Right ventricle myocardium superior (tissue), 1 donor: ENCODE data around the gene GNPAT. TPM values are rescaled to one million over a fixed set of nuclear protein-coding genes. Genes with fewer than 3 reads are reported as not detected.
"Not testable (repeated sequence)": the region's sequence is repeated elsewhere in the genome, so short reads cannot be mapped to it uniquely, and the experiment has no call there.

Experiments
- ATAC-seq: fragments of 200-7000 bp; cut with Tn5 transposase; one replicate; pipeline ENCODE4 v1.9.1; 2020; ENCODE audit warnings: mild to moderate bottlenecking; ENCODE audit not compliant: poor library complexity
- DNase-seq: peaks from one replicate; pipeline ENCODE4 v3.0.0-alpha.2; 2020
- intact Hi-C: fragments of 100-400 bp; cut with DNase I; formaldehyde crosslinking; loops from one replicate; pipeline ENCODE4 v1.11.2; 2022
- total RNA-seq: library from RNA; stranded (reverse); fragmentation: NEBNext Ultra II Directional; extraction: Animal tissue kit (Norgen Biotek cat#: 25700); gene quantifications from one replicate; pipeline ENCODE4 v1.2.1, GENCODE V29; 2021
- donor health status: DM: no; HTN: yes; CAD: no; lungs with severe emphysema.

GNPAT gene
- total RNA-seq, 1 donor from 2014 or later, result 61.0 TPM

DNA sequence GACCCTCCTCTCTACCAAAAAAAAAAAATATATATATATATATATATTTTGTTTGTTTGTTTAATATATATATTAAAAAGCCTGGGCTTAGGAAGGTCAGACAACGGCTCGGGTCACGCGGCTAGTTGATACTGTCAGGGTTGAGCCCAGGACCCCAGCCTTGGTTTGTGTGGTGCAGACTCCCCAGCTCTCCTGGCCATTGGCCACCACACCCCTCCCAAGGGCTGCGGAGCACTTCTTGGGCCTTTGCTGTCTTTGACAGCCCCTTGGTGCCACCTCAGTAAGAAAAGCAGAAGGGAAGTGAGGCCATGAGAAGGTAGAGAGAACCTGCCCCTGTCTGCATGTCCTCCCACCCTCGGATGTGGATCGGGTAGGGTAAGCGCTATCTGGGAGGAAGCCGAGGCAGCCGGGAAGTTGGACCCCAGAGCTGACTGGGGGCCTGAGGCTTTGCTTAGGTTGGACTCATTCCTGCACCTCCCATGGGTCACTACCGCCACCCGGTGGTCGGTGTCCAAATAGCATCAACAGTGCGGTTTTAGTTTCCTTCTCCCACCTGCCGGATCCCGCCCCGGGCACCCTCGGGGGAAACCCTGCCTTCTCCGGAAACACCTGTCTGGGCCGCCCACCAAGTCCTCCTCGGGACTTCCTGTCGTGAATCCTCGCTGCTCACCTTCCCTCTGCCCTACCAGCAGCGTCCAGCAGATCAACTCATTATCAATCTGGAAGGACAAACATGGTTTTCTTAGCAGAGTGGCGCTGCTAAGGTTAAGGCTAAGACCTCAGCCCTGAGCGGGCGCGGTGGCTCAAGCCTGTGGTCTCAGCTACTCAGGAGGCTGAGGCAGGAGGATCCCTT is 29.8 kb upstream of the GNPAT start:
- ATAC-seq, result peak; percentile 94
- intact Hi-C loops, result loop anchor here (2.0 to 10.0 kb wide), 2 partner anchors 294 to 416 kb away; no protein-coding TSS in a partner anchor
- peak; percentile 82 for DNase-seq

DNA sequence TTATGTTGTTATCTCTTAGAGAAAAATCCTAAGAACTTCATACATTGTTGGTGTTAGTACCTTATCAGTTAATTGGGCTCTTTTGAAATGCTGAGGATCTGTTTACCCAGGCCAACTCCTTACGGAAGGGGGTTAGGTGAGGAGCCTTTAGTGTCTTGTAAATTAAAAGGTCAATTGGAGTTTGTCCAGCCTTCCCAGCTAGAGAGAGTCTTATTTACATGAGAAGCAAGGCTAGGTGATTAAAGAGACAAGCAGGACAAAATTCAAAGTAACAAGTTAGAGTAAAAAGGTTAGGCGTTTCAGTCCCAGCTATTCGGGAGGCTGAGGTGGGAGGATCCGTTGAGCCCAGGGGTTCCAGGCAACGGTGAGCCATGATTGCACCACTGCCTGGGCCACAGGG is 28.7 kb upstream of the GNPAT start:
- not testable (repeated sequence) for ATAC-seq, DNase-seq
- intact Hi-C loops, result loop anchor here (10.0 kb wide), 1 partner anchor 418 kb away; no protein-coding TSS in a partner anchor

DNA sequence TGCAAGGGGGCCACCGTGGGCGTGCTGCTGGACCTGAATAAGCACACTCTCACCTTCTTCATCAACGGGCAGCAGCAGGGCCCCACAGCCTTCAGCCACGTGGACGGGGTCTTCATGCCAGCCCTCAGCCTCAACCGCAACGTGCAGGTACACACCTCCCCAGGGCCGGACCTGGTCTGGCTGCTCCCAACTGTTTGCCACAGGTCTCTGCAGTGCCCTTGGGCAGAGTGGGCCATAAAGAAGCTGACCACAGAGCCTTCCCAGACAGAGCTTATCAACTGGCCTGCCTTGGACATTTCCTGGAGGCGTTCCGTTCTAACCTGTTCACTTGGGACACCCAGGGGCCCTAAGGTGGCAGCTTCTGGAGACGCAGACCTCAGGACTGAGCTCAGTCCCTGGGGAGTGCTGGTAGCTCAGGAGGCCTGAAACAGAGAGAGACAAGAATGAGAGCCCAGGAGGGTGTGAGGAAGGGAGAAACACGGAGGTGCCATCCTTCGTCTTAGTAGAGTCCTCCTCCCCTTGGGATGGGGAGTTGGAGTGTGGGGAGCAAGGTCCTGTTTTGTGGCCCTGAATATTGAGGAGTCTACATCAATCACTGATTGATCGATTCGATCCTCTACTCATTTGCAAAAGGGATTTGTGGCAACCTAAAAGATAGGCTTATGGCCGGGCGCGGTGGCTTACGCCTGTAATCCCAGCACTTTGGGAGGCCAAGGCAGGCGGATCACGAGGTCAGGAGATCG is 27.0 kb upstream of the GNPAT start:
- DNase-seq, result no peak
- no peak for ATAC-seq
- intact Hi-C loops, result loop anchor here (10.0 kb wide), 1 partner anchor 419 kb away; no protein-coding TSS in a partner anchor

DNA sequence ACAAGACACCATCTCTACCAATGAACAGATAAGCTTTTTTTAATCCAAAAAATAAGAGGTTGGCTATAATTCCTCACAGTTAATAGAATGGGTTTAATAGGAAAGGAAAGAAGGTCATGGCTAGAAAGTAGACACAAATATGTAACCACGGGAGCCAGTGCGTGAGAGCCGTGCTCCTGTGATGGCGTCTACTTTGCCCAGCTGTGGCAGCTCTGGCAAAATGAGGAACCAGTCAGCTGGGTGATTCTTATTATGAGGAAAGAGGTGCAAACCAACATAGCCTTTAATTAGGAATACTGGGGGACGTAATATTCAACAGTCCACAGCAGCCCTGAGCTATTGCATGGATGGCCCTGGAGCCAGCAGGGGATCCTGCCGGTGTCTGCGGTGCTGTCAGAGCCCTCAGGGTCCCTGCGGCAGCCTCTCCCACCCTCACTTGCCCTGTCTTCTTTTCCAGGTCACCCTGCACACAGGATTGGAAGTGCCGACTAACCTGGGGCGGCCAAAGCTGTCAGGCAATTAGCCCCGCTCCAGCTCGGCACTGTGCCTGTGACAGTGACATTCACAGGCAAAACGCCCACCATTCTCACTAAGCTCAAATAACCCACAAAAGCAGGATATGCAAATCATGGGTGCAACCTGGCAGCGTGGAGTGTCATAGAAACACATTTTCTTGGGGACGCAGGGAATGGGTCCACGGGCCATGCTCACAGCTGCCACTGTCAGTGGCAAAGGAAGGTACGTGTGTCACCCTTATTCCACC is 25.9 kb upstream of the GNPAT start:
- intact Hi-C loops, result loop anchor here (10.0 kb wide), 1 partner anchor 420 kb away; no protein-coding TSS in a partner anchor
- no peak for DNase-seq
- no peak for ATAC-seq

DNA sequence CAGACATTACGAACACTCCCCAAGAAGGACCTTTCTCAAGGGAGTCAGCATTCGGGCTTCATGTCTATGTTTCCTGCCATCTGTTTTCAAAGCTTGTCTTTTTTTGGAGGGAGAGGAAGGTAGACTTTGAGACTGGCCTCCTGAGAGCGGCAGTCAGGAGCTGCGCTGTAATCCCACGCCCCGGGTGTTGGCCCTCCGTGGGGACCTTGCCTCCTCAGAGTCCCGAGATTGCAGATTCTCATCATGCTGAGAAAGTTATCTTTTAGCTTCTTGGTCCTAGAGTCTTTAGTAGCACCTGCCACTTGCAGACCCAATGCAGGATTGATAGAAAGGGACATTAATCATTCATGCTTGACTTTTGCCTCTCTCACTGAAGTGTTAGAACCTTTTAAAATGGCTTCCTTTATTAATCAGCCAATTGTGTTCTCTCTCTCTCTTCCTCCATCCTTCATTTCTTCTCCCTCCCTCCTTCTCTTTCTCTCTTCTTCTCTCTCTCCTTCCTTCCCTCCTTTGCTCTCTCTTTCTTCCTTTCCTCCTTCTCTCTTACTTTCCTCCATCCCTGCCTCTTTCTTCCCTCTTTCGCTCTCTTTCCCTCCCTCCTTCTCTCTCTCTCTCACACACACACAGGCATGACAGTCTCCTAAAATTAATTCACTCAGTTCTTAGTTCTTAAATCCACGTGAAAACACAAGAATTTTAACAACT is 25.2 kb upstream of the GNPAT start:
- no peak for ATAC-seq
- intact Hi-C loops, result loop anchor here (10.0 kb wide), 1 partner anchor 421 kb away; no protein-coding TSS in a partner anchor

DNA sequence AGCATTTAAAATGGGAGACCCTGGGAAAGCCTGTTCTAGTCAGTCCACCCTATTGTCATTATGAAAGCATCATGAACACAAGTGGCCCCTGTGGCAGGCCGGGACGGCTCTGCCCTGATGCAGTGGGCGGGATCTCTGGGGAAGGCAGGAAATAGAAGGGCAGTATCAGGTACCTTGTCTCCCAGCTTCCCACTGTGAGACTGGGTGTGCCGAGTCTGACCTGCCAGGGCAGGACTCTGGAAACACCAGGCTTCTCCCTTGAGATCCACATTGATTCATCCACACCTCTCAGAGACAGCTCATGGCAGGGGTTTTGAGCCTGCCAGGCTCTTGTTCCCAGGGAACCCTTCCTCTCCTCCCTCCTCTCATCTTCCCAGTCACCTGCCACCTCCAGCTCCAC is 24.5 kb upstream of the GNPAT start:
- intact Hi-C loops, result loop anchor here (10.0 kb wide), 1 partner anchor 422 kb away; no protein-coding TSS in a partner anchor
- DNase-seq, result no peak
- ATAC-seq, result no peak

More for the DNA sequence above, 25.2 kb upstream of the GNPAT start:
- no peak for DNase-seq

DNA sequence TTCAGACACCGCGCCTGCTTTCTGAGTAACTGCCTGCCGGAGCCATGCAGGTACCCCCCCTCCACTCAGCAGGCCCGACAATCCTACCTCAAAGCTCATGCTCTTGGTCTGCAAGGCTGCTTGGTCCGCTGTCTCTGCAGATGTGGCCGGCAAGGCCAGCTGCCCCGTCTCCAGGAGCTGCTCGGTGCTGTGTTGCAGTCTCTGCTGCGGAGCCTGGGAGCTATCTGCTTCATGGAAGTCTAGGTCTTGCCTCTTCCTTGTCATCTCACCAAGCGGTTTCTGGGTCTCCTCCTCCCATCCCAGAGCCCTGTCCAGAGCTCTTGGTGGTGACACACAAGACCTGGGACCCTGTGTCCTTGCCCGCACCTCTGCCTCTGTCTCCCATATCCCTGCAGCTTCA is 24.0 kb upstream of the GNPAT start:
- intact Hi-C loops, result loop anchor here (10.0 kb wide), 1 partner anchor 422 kb away; no protein-coding TSS in a partner anchor
- no peak for DNase-seq
- no peak for ATAC-seq

DNA sequence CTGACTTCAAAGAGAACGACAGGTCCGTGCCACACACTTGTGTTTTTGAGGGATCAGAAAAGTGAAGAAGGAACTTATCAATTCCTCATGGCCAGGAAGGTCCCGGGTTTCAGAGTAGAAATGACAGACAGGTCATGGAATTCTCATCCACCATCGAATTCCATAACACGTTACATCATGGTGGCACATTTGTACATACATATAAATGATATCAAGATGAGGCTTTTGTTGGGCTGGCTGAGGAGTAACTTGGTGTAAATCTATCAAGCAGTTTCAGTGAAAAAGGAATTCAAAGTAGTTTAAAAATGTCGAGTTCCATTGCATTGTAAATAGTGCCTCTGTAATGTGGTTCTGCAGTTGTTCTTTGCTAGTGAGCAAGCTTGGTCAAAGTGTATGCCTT is 22.9 kb upstream of the GNPAT start:
- DNase-seq, result no peak
- intact Hi-C loops, result loop anchor here (10.0 kb wide), 1 partner anchor 423 kb away; no protein-coding TSS in a partner anchor
- ATAC-seq, result no peak

DNA sequence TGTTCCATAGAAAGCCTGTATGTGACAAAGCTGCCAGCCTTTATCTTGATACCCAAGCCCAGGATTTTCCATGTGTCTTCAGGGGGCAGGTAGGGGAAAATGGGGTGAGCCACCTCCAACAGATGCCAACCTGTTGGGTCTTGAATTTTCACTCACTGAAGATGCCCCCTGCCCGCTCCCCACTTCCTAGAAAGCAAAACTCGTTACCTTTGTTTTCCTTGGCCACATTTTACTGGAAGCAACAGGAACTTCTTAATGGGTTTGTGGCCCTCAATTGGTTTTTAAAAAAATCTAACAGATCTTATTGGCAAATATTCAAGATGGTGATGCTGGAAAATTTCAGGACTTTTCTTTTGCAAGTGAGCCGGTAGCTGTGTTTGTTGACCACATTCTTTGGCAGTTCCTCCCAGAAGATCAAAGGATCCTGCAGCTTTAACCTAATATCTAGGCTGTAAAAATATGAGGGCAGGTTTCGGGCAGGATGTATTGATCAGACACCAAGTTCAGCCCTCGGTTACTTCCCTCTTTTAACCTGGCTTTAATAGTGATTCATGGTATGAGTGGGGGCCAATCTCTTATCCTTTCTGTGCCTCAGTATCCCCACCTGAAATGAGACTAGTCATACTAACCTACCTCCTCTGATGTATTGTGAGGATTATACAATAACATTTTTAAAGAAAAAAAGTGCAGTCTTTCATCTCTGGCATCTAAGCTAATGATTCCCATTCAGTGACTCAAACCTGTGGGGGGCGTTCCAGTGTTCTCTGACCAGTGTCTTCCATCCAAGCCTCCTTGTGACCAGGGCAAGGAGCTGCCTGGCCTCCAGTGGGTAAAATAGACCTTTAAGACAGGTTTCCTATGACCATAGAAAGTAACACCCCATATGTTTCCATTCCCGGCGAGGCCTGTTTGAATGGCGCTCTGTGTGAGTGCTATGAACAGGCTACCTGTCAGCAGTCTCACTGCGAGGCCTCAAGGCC is 21.3 kb upstream of the GNPAT start:
- ATAC-seq (no peak), DNase-seq (no peak)
- intact Hi-C loops, result loop anchor here (10.0 kb wide), 1 partner anchor 425 kb away; no protein-coding TSS in a partner anchor

DNA sequence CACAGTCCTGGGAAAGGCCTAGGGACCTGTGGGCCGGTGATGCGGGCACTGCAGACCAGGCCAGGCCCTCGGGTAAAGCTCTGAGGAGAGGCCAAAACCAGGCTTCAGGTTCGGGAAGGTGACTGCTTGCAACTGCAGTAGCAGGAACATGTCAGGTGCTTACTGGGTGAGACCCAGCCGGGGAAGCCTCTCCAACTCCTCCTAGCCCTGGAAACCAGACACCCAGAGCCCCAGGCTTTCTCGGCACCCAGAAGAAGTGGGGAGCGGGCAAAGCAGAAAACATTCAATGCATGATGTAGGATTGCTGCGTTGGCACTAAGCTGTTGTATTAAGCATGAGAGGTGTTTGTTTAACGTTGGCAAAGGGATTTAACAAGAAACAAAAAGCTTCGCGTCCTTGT is 20.2 kb upstream of the GNPAT start:
- ATAC-seq (no peak), DNase-seq (no peak)
- intact Hi-C loops, result no loop called here

DNA sequence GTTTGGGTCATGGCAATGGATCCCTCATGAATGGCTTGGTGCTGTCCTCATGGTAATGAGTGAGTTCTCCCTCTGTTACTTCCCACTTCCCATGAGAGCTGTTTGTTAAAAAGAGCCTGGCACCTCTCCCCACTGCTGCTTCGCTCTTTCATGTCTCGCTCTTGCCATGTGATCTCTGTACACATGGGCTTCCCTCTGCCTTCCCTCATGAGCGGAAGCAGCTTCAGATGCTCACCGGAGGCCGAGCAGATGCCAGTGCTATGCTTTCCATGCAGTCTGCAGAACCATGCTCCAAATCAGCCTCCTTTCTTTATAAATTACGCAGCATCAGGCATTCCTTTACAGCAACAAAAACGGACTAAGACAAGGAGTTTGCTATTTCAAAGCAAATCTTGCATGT is 14.9 kb upstream of the GNPAT start:
- intact Hi-C loops, result no loop called here
- ATAC-seq, result no peak
- no peak for DNase-seq

DNA sequence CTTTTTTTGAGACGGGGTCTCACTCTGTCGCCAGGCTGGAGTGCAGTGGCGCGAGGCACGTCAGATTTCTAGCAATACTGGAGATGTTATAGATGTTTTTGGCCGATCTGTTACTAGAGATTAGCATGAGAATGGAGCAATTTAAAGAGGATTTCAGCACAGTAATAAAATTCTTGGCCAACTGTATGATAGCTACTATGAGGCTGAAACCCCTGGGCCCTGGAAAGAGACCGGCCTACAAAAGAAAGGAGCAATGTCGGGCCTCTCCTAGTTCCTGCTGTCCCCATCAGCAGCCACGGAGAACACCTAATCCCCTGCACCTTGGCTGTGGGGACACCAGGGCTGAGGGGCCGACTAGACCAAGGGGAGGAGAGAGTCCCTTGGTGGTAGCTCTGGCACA is 9.5 kb upstream of the GNPAT start:
- intact Hi-C loops, result no loop called here
- DNase-seq, result no peak
- no peak for ATAC-seq

DNA sequence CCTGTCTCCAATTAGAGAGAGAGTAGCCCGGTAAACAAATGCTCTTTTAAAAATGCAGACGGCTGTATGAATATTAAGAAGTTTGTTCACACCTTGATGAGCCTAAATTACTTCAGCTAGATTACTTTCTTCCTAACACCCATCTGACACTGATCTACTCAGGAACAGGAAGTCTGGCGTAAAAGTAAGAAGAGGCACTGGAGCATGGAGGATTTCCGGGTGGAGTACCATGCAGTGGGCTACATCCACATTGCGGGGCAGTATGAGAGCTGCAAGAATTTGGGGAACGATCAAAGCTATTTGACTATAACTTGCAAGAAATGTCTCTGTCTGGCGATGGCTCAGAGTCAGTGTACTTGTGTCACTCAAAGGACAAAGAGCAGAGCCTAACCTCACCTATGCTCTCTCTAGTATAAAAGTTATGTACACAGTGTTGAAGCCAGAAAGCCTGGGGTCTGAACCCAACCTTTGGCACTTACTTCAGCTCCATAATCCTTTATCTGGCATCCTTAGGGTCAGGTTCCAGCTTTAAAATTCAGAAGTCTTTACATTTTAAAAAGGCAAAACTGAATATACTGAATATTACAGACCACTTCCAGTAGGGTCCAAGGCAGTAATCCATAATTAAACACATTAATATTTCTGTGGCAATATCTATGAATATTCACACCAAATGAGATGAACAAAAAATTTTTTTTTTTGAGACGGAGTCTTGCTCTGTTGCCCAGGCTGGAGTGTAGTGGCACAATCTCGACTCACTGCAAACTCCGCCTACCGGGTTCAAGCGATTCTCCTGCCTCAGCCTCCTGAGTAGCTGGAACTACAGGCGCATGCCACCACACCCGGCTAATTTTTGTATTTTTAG is 7.9 kb upstream of the GNPAT start:
- intact Hi-C loops, result no loop called here
- ATAC-seq, result no peak
- DNase-seq, result no peak

DNA sequence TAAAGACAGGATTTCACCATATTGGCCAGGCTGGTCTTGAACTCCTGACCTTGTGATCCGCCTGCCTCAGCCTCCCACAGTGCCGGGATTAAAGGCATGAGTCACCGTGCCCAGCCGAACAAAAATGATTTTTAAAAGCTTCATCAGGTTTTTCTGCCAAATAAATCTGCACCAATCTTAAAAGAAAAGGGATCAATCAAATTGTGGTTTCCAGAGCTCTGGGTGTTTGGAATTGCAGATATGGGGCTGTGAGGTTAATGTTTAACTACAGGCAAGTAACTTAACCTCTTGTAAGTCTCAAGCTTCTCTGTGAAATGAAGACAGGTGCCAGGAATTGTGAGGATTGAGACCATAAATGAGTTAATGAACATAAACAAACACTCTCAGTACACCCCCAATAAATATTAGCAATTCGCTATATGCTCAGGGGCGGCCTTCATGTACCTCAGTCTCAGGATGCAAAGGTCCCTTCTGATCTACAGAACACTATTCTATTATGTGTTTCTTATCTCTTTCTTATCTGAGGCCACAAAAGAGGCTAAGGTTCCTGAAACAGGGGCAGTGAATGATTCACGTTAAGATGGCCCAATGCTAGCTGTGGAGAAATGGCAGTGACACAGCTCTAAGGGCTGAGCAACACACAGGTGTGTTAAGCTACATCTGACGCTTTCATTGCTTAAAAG is 7.1 kb upstream of the GNPAT start:
- DNase-seq (no peak), ATAC-seq (no peak)
- intact Hi-C loops, result no loop called here

DNA sequence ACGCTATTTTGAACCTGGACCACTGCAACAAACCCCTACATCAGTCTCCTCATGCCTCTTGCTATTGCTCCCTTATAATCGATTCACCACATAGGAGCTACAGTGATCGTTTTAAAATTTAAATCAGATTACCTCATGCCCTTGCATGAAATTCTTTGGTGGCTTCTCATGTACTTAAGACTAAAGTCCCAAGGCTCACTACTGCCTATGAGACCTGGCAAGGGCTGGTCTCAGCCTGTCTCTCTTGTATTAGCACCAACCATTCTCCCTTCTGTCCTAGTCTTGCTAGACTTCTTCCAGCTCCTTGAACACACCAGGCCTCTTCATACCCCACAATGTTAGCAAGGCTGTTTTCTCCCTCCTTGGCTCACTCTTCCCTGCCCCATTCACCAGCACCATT is 6.5 kb upstream of the GNPAT start:
- no peak for ATAC-seq
- intact Hi-C loops, result no loop called here
- DNase-seq, result no peak
